Measurements from ENCODE around the gene KIF12. TPM values are rescaled to one million over a fixed set of nuclear protein-coding genes. Genes with fewer than 3 reads are reported as not detected.

KIF12 gene
- total RNA-seq, 1 donor from 2014 or later, result not detected

- no peak for DNase-seq
- intact Hi-C loops (cut with micrococcal nuclease), result no loop called here
- no peaks in the 10 kb centered on the region for H3K36me3 ChIP-seq
- TF ChIP-seq CTCF (IDR thresholded peaks at IDR 0.05; ENCODE audit: borderline replicate concordance), result no peak
- H3K9me3 ChIP-seq (replicated peaks), result no peaks in the 10 kb centered on the region
- H3K4me1 ChIP-seq, result no peaks in the 10 kb centered on the region
- H3K27me3 ChIP-seq (ENCODE audit: low read depth), result peaks cover 59% of the 10 kb centered on the region
- H3K4me3 ChIP-seq, result no peak overlapping the region
- no peak overlapping the region for H3K27ac ChIP-seq (replicated peaks)
Measured at GRCh38 chr9:114089206-114089840, 9.8 kb downstream of the KIF12 start.

GRCh38 chr9:114088571-114089170 is 10.4 kb downstream of the KIF12 start:
- H3K36me3 ChIP-seq, result no peaks in the 10 kb centered on the region
- no peak overlapping the region for H3K27ac ChIP-seq (replicated peaks)
- no peaks in the 10 kb centered on the region for H3K4me1 ChIP-seq
- intact Hi-C loops (cut with micrococcal nuclease), result no loop called here
- TF ChIP-seq CTCF (IDR thresholded peaks at IDR 0.05; ENCODE audit: borderline replicate concordance), result no peak
- no peak for DNase-seq
- no peaks in the 10 kb centered on the region for H3K9me3 ChIP-seq (replicated peaks)
- H3K4me3 ChIP-seq, result no peak overlapping the region
- peaks cover 59% of the 10 kb centered on the region for H3K27me3 ChIP-seq (ENCODE audit: low read depth)

GRCh38 chr9:114087721-114088120 is 11.4 kb downstream of the KIF12 start:
- Histone ChIP-seq H3K4me3 (no peak overlapping the region), H3K27ac (replicated peaks) (no peak overlapping the region), H3K9me3 (replicated peaks) (no peaks in the 10 kb centered on the region), H3K27me3 (ENCODE audit: low read depth) (peaks cover 49% of the 10 kb centered on the region), H3K4me1 (peaks cover 2% of the 10 kb centered on the region), H3K36me3 (no peaks in the 10 kb centered on the region)
- no peak for DNase-seq
- intact Hi-C loops (cut with micrococcal nuclease), result no loop called here
- TF ChIP-seq CTCF (IDR thresholded peaks at IDR 0.05; ENCODE audit: borderline replicate concordance), result no peak

GRCh38 chr9:114086607-114087006 is 12.5 kb downstream of the KIF12 start:
- no peak for DNase-seq
- intact Hi-C loops (cut with micrococcal nuclease), result no loop called here
- peaks cover 4% of the 10 kb centered on the region for H3K4me1 ChIP-seq
- no peak overlapping the region for H3K27ac ChIP-seq (replicated peaks)
- no peaks in the 10 kb centered on the region for H3K9me3 ChIP-seq (replicated peaks)
- no peaks in the 10 kb centered on the region for H3K36me3 ChIP-seq
- H3K27me3 ChIP-seq (ENCODE audit: low read depth), result peaks cover 38% of the 10 kb centered on the region
- no peak overlapping the region for H3K4me3 ChIP-seq
- no peak for TF ChIP-seq CTCF (IDR thresholded peaks at IDR 0.05; ENCODE audit: borderline replicate concordance)

- no peak overlapping the region for H3K27ac ChIP-seq (replicated peaks)
- DNase-seq, result no peak
- no peak overlapping the region for H3K4me3 ChIP-seq
- intact Hi-C loops (cut with micrococcal nuclease), result no loop called here
- H3K36me3 ChIP-seq, result no peaks in the 10 kb centered on the region
- peaks cover 4% of the 10 kb centered on the region for H3K4me1 ChIP-seq
- TF ChIP-seq CTCF (IDR thresholded peaks at IDR 0.05; ENCODE audit: borderline replicate concordance), result no peak
- H3K27me3 ChIP-seq (ENCODE audit: low read depth), result peaks cover 37% of the 10 kb centered on the region
- H3K9me3 ChIP-seq (replicated peaks), result no peaks in the 10 kb centered on the region
Measured at GRCh38 chr9:114086009-114086408, 13.1 kb downstream of the KIF12 start.
